Fibroblast of skin of scalp (primary cell): ENCODE data around the gene WDR37.

Source experiments
- DNase-seq: peaks from one replicate; pipeline ENCODE4 v3.0.0-alpha.2; 2013

WDR37 gene

DNA sequence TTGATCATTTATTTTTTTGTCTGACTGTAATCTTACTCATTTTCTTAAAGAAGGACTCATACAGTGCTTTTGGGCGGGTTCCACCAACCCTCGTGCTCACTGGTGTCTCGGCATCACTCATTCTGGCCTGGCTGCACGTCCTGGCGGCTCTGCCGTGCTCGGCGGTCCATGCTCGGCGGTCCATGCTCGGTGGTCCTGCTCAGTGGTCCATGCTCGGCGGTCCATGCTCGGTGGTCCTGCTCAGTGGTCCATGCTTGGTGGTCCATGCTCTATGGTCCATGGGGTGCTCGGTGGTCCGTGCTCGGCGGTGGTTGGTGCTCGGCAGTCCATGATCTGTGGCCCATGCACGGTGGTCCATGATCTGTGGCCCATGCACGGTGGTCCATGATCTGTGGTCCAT, 72.5 kb downstream of the WDR37 start:
- no peak for DNase-seq

DNA sequence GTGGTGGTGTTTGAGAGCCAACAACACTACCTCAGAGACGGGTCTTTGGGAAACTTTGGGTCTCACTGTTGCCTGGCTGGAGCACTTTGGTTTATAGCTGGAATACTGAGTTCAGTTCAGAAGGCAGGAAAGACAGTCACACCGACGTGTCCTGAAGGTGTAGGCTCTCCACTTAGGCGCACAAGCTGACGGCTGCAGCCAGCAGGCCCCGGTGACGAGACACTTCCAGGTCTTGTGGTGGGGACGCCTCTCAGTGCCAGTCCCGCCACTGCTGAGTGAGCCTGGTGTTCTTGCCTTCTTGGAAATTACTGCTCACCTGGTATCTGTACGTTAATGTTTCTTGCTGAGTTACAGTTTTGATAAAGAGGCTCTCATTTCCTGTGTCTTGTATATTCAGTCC, 74.0 kb downstream of the WDR37 start:
- no peak for DNase-seq

DNA sequence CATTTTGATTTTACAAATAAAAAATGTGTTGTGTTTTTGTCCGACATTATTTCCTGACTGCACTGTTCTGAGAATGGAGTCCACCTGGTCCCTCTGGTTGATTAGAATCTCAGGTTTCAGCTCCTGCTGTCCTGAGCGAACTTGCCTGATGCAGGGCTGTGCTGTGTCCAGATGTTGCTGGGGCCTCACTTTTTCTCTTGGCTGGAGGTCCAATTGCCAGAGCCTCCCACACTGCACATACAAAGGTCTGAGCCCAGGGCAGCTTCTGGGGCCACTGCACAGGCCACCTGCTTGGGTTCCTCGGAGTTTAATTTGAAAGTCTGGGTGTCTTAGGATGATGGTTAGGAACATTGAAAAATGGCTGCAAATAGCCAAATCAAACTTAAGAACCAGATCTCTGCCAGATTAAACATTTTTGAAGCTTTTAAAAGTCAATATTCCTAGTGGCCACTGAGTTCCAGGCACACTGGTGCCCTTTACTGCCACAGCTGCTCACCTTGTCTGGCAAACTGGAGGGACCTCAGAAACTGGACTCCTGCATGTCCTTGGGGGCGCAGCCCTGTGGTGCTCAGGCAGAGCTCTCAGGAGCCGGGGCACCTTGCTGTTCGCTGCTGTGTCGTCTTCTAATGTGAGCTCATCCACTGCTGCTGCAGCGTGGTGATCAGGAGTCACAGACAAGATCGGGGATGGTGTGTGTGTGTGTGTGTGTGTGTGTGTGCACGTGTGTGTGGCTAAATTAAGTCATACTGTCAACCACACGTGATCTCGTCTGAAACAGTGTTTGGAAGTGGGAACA, 75.0 kb downstream of the WDR37 start:
- DNase-seq = no peak

DNA sequence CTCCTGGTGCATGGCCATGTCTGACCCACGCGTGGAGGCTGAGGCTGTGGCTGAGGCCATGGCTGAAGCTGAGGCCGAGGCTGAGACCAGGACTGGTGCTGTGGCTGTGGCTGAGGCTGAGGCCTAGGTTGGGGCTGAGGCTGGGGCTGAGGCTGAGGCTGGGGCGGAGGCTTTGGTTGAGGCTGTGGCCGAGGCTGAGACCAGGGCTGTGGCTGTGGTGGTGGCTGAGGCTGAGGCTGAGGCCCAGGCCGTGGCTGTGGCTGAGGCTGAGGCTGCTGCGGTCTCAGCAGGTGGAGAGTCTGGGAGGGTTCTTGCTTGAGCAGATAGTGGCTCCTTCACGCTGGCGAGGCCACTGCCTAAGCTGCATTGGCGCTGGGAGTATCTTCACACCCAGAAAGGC, 76.4 kb downstream of the WDR37 start:
- no peak for DNase-seq

DNA sequence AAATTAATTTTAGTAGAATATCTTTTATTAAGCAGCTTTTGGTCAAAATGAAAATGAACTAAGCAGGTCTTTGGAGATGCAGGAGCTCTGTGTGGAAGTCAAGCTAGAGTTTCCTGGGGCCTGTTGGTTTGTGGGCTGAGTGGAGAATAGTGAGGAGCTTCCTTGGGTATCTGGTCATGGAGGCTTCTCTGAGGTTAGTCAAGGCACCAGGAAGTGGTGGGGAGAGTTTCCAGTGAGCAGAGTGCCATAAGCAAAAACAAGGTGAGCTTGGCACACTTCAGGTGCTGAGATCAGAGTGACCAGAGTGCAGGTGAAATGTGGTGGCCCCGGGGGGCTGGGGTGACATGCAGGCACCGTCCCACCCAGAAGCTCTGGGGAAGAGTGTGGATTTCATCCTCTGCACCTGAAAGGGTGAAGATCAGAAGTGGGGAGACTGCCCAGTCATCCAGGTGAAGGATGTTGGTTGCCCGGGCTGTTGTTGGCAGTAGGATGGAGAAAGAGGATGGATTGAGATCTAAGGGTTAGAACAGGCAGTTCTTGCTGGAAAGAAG, 77.4 kb downstream of the WDR37 start:
- DNase-seq = no peak

DNA sequence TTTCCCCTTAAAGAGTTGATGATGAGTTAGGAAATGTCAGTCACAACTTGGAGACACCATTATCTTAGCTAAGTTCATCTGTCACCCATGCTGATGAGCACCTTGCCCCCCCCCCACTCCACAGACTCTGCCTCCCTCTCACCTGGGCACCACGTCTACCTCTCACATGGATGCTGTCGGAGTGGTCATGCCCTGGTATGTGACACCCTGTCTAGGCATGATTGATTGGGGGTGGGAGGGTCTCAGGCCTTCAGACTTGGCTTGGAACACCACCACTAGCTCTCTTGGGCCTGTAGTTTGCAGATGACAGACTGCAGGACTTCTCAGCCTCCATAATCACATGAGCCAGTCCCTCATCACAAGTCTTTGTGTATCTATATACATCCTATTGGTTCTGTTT, 78.0 kb downstream of the WDR37 start:
- no peak for DNase-seq

DNA sequence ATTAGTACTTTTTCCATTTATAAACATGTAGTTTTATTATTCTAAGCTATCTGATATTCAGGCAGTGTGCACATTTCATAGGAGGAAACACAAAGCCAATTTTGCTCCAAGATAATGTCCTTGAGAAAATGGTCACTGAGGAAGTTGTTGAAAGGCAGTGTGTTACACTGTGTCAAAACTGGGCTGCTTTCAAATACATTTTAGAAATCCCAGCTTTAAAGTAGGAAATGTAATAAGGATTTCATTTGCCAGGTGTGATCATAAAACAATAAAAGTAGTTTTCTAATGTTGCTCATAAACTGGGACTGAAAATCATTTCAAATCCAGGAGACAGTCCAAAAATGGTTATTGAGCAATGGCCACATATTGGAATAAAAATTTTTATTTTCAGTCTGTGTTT, 80.1 kb downstream of the WDR37 start:
- no peak for DNase-seq

DNA sequence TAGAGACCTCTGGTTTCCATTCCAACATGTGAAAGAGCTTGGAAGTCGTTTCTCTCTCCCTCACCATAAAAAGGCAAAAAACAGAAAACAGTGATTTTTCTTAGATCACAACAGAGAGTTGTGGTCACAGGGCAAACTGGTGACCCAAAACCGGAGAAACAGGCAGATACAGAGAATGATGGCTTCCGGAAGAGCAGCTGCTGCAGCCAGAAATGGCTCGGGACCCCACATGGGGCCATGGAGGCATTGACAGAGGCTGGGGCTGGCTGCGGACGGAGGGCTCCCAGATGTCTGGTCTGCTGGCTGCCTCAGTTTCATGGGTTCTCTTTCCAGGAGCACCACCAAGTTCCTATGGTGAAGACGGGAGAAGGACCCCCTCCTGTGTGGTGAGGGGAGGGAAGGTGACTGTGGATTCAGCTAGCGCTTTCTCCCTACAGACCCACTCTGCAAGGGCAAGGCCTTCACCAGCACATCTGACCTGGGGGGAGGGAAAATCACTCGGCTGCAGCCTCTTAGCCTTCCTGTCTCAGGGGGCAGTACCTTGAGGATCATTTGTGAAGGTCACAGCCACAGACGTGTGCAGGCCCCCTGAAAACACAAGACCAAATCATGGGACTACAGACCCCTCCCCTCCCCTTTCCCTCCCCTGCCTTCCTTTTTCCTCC, 81.4 kb downstream of the WDR37 start:
- no peak for DNase-seq

DNA sequence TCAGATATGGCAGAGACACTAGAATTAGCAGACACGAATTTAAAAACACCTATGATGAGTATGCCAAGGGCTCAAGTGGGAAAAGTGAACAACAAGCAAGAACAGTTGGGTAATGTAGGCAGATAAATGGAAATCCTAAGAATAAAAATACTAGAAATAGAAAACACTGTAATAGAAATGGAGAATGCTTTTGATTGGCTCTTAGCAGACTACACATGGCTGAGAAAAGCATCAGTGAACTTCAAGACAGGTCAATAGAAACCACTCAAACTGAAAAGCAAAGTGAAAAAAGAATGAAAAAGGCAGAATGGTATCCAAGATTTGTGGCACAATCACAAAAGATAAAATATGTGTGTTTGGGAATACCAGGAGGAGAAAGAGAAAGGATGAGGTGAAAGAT, 82.3 kb downstream of the WDR37 start:
- no peak for DNase-seq

DNA sequence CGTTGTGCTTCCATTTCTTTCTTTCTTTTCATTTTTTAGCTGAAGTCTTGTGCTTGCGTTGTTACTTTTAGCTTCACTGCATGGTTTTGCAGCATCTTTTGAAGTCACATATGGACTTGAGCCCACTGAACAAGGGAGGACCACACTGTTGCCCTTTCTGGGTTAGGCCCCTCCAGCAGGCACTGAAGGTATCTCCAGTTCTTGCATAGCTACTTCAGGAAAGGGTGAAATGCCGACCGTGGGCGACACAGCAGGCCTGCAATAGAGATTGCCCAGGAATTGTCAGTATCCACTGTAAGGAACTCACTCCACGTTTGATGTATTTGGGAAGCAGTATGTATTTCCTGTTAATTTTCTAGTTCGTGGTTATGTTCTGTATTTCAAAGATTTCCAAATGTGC, 85.1 kb downstream of the WDR37 start:
- DNase-seq = no peak

DNA sequence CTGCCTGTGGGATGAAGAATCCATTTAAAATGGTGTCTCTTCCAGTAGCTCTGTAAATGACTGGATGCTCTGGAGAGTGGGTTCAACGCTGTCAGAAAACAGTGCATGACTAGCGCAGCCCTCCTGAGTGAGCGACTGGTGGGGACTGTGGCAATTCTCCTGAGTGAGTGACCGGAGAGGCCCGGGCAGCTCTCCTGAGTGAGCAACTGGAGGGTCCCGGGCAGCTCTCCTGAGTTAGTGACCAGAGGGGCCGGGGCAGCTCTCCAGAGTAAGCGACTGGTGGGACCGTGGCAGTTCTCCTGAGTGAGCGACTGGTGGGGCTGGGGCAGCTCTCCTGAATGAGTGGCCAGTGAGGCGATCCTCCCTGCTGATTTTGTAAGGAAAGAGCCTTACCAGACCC, 85.5 kb downstream of the WDR37 start:
- no peak for DNase-seq

DNA sequence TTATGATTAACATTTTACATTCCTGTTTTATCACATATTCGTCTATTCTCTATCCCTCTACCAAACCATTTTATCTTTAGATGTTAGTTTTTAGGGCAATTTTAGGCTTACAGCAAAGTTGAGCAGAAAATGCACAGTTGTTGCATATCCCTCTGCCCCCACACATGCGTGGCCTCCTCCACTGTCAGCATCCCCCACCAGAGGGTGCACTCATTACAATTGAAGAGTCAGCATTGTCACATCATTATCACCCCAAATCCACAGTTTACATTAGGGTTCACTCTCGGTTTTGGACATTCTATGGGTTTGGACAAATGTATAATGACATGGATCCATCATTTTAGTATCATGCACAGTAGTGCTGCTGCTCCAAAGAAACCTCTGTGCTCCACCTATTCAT, 86.4 kb downstream of the WDR37 start:
- no peak for DNase-seq

DNA sequence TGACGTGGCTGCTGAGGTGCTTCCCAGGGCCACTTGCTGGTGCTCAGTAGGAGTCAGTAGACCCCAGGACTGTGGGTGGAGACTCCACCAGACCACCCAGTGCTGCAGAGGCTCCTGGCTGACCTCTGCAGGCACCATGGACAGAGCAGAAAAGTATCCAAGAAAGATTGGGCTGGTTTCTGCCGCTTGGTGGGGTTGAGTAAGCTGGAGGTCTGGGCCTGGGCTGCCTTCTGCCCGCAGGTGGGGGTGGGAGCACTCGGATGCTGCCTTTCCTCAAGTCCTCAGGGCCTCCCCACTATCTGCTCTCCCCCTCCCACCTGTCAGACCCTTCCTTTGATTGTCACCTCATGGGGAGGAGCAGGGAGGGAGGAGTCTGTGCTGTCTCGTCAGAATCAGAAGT, 91.6 kb downstream of the WDR37 start:
- DNase-seq = no peak

DNA sequence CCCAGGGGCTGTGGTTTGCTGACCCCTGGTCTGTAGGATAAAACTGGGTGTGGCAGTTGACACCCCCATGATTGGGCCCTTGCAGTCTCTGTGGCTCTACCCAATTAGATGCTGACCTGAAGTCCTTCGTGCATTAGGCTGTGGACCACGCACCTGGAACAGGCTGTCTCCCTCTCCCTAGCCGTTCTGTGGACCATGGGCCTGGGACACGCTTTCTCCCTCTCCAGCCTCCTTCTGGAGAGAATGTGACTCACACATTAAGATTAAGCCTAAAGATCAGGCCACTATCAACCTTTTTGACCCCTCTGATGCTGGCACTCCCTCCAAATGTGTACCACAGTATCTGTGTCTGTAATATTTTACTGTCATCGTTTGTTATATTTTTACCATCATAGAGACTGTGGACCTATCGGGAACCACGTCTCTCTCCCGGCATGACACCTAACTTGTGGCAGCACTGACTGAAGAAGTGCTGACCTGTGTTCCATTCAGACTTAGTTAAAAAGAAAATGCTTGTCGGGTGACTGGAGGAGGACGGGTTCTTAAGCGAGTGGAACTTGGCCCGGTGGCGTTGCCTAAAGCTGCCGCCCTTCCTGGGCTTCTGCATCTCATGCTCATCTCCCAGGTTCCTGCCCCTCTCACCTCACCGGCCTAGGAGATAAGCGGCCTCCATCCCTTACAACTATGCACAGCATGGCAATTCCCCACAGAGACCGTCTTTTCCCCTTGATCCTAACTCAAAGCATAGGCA, 92.8 kb downstream of the WDR37 start:
- no peak for DNase-seq

DNA sequence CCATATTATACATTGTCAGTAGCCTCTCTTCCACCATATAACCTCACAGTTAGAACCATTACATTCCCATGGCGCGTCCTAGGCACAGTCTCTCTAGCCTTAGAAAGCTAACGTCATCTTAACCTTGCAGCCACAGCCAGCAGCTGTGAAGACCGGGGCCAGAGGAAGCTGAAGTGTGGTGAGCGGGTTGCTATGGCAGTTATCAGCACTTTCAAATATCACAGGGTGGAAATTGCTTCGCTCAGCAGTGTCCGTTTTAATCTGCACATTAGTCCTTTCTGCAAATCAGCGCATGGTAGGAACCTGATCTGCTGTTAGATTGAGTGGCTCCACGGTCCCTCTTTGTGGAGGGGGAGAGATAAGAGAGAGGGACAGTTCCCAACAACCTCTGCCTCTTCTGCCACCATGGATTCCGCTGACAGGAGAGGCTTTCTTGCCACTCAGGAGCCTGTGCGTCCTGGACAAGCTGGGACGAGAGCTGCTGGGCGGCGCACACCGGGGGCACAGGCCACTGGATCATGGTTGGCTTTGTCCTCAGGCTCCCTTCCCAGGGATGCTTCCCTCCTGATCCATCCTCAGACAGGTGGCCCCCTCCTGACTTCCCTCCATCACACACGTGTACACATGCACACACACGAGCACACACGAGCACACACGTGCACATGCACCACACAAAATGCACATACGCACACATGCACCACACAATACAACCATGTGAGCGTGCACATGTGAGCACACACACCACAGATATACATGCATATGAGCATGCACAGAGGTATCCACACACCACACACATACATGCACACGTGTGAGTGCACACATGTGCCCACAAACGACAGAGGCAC, 93.8 kb downstream of the WDR37 start:
- DNase-seq = no peak

DNA sequence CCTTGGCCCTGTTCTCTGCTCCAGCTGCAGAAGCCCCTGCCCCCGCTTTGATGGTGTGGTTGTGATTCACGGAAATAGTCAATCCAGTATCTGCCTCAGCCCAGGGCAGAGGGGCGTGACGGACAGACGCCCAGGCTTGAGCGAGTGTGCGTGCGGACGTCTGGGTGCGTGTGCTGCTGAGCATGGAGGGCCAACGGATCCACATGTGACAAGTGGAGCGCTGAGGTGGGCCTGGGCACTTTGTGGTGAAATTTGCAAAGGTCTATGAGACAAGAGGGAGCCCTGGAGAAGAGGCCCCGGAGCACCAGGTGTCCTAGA, 94.4 kb downstream of the WDR37 start:
- DNase-seq = no peak

DNA sequence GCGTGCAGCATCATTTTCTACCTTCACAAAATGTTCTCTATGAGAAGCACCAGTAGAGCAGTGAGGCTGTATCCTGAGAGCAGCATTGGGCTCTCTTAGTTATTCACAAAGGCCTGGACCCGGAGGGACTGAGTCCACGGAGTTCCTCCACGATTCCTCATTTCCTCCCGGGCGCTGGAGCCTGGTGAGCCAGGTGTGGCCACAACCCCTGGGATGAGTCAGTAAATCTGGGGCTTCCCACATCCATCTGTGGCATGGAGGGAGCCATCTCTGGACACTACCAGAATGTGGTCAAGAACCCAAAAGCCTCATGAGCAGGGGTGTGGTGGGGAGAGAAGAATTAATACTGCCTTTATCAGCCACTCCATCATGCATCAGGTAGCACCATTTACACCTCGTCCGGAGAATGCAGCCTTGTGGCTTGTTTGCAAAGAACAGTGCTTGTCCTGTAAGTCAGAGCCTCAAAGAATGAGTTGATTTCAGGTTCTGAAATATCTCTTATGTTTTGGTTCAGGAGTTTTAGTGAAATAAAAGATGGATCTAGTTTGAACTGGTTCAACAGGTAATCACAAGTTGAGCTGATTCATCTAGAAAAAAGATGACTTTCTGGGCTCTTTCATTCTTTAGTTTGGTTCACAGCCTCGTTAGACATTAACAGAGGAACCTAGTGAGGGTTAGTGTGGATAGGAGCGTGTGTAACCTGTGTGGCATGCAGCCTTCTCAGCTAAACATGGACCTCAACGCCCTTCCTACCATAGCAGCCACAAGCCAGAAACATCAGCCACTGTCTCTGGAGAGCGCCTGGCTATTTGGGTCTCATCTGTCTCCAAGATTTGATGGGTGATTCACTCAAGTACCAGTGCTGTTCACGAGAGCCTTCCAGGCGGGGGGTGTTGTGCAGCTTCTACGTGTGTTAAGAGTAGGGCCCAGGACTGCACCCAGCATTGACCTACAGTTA, 95.2 kb downstream of the WDR37 start:
- no peak for DNase-seq

DNA sequence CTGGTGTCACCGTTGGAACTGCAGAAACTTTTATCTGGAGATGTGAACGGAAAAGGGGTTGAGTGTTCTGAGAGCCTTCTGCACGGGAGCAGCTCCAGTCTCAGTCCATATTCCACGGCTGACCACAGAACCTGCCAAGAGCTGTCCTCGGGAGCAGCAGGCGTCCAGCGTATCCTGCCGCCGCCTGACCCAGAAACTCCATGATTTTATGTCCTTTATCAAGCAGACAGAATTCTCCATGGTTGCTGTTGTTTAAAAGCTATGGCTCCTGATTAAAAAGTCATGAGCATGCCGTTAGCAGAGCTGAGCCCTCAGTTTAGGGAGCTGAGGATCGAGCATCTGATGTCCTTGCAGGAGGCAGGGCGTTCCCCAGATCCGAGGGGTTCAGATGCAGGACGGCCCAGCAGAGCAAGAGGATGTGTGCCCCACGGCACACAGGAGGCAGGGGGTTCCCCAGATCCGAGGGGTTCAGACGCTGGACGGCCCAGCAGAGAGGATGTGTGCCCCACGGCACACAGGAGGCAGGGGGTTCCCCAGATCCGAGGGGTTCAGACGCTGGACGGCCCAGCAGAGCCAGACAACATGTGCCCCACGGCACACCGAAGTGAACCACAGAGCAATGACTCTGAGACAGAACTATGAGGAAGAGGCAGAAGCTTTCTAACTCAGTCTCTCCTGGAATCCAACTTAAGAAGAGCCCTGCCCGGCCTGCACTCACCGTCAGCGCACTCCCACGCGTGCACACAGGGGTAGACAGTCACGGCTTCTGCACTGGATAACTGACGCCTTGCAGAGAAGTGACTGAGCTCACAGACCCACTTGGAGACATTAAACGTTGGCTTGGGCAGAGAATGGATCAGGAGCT, 96.4 kb downstream of the WDR37 start:
- DNase-seq = no peak

DNA sequence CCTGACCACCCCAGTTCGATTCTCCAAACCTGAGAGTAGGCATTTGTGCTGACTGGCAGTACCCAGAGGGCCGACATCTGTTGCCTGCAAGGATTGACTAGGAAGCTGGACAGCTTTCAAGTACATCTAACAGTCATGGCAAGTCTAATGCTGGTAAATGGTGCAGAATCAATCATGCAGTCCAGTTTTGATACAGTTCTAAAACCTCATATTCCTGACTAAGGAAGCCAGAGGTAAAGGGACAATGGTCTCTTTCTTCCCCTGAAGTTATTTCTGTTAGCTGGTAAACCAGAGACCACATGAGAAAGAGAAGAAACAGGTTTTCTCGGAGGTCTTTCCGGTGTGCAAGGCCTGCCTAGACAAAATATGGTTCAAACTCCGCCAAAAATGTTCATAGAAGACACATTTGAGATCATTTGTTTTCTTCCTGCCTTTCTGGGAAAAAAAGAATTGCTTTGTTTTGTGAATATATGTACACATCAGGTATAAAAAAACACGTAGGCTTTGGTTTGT, 97.1 kb downstream of the WDR37 start:
- DNase-seq = no peak

DNA sequence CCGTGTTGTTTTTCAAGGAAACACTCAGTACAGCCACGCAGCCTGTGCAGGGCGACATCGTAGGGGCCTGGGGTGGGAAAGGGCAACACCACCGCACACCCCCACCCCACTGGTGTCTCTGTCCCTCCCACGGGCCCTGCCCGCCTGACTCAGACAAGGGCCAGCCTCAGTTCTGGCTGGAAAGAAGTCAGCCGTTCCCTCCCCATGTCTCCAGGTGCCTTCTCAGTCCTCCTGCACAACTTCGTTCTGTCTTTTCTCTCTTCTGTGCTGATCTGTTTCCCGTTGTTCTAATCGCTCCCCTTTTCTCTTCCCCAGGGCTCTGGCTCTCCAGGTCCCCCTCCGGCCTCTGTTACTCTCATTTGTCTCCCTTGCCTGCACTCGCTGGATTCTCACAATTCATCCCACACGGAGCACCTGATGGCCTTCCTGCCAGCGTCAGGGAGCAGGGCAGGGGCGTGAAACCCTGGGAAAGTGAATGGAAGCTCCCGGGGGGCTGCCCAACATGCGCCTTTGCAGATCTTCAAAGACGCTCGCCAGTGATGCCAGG, 97.7 kb downstream of the WDR37 start:
- no peak for DNase-seq
